ENCODE data around the gene AGXT.

DNA sequence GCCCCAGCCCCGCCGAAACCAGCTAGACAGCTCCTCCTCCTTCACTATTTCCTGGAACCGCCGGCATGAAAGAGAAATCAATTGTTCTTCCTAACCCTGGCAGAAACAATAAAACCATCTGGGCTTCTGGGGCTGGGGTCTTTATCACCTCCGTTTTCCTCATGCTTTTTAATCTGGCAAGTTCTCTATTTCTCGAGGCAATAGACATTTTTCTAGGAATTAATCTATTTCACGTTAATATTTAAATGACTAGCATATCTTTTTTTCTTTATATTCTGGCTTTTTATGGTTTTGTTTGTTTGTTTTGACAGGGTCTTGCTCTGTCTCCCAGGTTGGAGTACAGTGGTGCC is 47.2 kb upstream of the AGXT start:
- TF ChIP-seq, protein P1, sequence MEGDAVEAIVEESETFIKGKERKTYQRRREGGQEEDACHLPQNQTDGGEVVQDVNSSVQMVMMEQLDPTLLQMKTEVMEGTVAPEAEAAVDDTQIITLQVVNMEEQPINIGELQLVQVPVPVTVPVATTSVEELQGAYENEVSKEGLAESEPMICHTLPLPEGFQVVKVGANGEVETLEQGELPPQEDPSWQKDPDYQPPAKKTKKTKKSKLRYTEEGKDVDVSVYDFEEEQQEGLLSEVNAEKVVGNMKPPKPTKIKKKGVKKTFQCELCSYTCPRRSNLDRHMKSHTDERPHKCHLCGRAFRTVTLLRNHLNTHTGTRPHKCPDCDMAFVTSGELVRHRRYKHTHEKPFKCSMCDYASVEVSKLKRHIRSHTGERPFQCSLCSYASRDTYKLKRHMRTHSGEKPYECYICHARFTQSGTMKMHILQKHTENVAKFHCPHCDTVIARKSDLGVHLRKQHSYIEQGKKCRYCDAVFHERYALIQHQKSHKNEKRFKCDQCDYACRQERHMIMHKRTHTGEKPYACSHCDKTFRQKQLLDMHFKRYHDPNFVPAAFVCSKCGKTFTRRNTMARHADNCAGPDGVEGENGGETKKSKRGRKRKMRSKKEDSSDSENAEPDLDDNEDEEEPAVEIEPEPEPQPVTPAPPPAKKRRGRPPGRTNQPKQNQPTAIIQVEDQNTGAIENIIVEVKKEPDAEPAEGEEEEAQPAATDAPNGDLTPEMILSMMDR (IDR thresholded peaks at IDR 0.05; ENCODE audit: insufficient read depth, low read length): no peak
- TF ChIP-seq POLR2AphosphoS5 (IDR thresholded peaks at IDR 0.05; ENCODE audit: low read depth) (no peak), GABPA (IDR thresholded peaks at IDR 0.05; ENCODE audit: low read depth) (no peak)
- TF ChIP-seq, protein P2, sequence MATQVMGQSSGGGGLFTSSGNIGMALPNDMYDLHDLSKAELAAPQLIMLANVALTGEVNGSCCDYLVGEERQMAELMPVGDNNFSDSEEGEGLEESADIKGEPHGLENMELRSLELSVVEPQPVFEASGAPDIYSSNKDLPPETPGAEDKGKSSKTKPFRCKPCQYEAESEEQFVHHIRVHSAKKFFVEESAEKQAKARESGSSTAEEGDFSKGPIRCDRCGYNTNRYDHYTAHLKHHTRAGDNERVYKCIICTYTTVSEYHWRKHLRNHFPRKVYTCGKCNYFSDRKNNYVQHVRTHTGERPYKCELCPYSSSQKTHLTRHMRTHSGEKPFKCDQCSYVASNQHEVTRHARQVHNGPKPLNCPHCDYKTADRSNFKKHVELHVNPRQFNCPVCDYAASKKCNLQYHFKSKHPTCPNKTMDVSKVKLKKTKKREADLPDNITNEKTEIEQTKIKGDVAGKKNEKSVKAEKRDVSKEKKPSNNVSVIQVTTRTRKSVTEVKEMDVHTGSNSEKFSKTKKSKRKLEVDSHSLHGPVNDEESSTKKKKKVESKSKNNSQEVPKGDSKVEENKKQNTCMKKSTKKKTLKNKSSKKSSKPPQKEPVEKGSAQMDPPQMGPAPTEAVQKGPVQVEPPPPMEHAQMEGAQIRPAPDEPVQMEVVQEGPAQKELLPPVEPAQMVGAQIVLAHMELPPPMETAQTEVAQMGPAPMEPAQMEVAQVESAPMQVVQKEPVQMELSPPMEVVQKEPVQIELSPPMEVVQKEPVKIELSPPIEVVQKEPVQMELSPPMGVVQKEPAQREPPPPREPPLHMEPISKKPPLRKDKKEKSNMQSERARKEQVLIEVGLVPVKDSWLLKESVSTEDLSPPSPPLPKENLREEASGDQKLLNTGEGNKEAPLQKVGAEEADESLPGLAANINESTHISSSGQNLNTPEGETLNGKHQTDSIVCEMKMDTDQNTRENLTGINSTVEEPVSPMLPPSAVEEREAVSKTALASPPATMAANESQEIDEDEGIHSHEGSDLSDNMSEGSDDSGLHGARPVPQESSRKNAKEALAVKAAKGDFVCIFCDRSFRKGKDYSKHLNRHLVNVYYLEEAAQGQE (IDR thresholded peaks at IDR 0.05; ENCODE audit: insufficient replicate concordance, low read depth): no peak
